HG03108 (cell line): ENCODE data around the gene TPGS1.

Experiments
- ATAC-seq: cut with Tn5 transposase; IDR thresholded peaks from one replicate; pipeline ENCODE4 v1.9.1; 2021; ENCODE audit warnings: moderate library complexity; ENCODE audit not compliant: unreplicated experiment

TPGS1 gene

DNA sequence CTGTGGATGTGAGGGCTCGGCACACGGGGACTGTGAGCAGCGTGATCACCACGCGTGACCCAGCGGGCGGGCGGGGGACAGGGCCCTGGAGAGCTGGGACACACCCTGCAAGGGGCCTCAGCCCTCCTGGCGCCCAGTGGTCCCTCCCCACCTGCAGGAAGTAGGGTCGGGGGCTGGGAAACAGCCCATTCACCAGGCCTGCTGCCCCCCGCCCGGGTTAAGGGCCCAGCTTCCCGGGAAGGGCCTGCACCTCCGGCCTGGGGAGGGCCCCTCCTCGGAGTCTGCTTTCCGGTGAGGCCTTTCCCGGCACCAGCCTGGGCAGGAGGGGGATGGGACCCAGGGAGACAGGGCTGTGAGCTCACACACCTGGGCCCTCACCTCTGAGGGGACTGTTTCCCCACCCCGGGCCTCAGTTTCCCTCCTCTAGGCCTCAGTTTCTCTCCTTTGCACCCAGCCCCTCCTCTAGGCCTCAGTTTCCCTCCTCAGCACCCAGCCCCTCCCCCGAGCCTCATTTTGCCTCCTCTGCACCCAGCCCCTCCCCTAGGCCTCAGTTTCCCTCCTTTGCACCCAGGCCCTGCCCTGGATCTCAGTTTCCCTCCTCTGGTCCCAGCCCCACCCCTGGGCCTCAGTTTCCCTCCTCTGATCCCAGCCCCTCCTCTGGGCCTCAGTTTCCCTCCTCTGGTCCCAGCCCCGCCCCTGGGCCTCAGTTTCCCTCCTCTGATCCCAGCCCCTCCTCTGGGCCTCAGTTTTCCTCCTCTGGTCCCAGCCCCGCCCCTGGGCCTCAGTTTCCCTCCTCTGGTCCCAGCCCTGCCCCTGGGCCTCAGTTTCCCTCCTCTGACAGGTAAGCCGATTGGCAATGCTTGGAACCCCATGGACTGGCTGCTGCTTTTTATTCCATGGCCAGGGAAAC lies 12.9 kb upstream of the TPGS1 start:
- no peak for ATAC-seq

DNA sequence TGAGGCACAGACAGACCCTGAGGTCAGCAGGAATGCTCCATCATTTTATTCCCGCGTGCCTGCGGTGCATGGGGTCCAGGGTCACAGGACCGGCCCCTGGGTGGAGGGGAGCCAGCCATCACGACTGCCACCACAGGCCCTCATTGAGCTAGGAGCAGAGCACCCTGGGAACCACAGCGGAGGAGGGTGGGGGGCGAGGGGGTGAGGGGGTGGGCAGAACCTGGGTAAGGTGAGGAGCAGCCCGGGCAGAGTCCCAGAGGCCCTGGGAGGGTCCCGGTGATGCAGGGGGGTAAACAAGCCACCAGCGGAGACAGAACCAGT lies 12.3 kb upstream of the TPGS1 start:
- no peak for ATAC-seq

DNA sequence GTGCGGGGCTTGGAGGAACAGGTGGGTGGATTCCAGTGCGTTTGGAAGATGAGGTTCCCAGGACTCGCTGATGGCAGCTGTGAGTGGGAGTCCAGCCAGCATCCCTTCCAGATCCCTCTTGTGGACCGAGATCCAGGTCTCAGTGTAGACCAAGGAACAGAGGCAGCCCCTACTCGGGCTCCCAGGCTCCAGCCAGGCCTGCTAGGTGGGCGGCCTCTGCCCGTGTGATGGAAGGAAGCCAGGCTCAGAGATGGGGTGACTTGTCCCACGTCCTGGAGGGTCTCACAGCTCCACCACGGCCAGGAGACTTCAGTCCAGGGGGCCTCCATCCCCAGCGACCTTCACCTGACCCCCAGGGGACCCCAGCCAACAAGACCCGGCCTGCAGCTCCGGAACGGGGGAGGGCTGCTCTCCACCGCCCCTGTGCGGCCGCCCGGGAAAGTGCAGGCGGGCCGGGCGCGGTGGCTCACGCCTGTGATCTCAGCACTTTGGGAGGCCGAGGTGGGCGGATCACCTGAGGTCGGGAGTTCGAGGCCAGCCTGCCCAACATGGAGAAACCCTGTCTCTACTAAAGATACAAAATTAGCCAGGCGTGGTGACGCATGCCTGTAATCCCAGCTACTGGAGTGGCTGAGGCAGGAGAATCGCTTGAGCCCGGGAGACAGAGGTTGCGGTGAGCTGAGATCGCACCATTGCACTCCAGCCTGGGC lies 11.7 kb upstream of the TPGS1 start:
- ATAC-seq, result no peak

DNA sequence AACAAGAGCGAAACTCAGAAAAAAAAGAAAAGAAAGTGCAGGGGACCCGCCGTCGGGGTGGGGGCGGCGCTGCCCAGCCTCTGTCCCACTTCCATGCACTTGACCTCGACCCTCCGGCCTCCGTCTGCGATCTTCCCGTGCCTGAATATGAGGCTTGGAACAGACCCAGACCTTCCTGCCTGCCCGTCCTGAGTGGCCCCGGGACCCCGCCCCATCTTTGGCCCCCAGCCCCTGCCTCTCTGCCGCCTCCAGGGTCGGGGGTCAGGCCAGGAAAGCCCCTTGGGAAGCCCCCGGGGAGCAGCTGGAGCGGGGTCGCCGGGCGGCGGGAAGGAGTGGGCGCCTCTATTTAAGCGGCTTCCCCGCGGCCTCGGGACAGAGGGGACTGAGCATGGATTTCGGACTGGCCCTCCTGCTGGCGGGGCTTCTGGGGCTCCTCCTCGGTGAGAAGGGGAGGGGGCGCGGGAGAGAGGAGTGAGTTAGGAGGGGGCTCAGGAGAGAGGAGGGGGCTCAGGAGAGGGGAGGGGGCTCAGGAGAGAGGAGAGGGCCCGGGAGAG lies 11.1 kb upstream of the TPGS1 start, which contains the start of gene MADCAM1:
Gene MADCAM1 (plus strand): TSS at position 375 of the 554 bp plus-strand sequence. CDS start 14 bp downstream, at position 389.
- no peak for ATAC-seq

DNA sequence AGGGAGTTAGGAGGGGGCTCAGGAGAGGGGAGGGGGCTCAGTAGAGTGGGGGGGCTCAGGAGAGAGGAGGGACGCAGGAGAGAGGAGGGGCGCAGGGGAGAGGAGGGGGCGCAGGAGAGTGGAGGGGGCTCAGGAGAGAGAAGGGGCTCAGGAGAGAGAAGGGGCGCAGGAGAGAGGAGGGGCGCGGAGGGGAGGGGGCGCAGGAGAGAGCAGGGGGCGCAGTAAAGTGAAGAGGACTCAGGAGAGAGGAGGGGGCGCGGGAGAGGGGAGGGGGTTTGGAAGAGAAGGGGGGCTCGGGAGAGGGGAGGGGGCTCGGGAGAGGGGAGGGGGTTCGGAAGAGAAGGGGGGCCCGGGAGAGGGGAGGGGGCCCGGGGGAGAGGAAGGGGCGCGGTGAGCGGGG lies 10.3 kb upstream of the TPGS1 start:
- no peak for ATAC-seq

DNA sequence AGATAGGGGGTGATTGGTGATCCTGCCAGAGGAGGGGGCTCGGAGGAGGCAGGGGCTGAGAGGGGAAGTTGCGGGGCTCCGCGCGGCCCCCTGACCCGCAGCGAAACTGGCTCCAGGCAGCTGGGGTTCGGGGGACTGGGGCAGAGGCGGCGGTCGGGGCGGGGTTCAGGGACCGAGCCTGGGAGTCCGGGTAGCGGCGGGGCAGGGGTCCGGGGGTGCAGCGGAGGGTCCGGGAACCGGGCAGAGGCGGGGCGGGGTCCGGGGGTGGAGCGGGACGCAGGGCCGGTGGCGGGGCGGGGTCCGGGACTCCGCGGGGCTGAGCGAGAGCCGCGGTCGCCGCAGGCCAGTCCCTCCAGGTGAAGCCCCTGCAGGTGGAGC lies 9.8 kb upstream of the TPGS1 start:
- ATAC-seq, result no peak

DNA sequence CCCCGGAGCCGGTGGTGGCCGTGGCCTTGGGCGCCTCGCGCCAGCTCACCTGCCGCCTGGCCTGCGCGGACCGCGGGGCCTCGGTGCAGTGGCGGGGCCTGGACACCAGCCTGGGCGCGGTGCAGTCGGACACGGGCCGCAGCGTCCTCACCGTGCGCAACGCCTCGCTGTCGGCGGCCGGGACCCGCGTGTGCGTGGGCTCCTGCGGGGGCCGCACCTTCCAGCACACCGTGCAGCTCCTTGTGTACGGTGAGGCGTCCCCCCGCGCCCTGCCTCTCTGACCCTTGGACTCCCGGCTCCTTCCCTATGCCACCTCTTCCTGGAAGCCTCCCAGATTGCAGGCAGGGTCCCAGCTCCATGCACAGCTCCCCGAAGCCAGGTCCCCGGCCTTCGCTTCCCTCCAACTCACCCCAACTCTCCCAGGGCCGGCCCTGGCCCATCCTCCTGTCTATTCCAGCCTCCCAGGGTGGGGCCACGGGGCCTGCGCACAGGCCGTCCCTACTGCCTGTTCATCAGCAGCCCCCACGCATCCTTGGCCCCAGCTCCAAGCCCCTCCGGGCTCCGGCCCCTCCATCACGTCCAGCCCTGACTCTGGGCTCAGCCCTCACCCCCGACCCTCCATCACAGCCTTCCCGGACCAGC lies 9.3 kb upstream of the TPGS1 start:
- ATAC-seq, result no peak

DNA sequence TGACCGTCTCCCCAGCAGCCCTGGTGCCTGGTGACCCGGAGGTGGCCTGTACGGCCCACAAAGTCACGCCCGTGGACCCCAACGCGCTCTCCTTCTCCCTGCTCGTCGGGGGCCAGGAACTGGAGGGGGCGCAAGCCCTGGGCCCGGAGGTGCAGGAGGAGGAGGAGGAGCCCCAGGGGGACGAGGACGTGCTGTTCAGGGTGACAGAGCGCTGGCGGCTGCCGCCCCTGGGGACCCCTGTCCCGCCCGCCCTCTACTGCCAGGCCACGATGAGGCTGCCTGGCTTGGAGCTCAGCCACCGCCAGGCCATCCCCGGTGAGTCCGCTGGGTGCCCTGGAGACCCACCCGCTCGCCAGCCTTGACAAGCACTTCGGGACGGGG lies 8.8 kb upstream of the TPGS1 start:
- ATAC-seq, result no peak

DNA sequence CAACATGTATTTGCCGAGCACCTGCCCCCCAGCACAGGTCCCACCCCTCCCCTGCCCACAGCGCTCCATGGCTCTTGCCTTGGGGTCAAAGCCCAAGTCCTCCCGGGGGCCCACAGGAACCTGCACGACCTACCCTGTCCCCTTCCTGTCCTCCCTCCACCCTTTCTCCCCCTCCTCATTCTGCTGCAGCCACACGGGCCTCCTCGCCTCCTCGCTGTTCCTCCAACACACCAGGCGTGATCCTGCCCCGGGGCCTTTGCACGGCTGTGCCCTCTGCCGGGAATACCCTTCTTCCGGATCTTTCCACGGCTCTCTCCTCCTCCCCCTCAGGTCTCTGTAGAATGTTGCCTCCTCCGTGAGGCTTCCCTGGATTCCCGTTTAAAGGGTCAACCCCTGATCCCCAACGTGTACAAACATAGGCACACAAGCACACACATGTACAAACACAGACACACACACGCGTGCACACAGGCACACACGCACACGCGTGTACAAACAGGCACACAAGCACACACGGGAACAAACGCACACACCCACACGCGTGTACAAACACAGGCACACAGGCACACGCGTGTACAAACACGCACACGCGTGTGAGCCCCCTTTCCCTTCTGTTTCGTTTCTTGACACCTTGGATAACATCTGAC lies 8.2 kb upstream of the TPGS1 start:
- ATAC-seq, result no peak

DNA sequence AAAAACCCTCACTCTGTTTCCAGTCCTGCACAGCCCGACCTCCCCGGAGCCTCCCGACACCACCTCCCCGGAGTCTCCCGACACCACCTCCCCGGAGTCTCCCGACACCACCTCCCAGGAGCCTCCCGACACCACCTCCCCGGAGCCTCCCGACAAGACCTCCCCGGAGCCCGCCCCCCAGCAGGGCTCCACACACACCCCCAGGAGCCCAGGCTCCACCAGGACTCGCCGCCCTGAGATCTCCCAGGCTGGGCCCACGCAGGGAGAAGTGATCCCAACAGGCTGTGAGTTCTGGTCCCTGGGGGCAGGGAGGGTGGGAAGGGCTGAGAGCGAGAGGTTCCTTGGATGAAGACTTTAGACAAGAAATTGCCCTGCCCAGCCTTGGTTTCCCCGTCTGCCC lies 5.7 kb upstream of the TPGS1 start:
- ATAC-seq, result no peak

DNA sequence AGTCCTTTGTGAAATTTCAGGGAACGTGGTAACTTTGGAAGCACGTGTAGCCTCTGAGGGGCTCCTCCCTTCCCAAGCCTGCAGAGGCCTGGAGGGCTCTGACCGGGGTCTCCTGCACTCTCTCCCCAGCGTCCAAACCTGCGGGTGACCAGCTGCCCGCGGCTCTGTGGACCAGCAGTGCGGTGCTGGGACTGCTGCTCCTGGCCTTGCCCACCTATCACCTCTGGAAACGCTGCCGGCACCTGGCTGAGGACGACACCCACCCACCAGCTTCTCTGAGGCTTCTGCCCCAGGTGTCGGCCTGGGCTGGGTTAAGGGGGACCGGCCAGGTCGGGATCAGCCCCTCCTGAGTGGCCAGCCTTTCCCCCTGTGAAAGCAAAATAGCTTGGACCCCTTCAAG lies 2.7 kb upstream of the TPGS1 start:
- no peak for ATAC-seq

DNA sequence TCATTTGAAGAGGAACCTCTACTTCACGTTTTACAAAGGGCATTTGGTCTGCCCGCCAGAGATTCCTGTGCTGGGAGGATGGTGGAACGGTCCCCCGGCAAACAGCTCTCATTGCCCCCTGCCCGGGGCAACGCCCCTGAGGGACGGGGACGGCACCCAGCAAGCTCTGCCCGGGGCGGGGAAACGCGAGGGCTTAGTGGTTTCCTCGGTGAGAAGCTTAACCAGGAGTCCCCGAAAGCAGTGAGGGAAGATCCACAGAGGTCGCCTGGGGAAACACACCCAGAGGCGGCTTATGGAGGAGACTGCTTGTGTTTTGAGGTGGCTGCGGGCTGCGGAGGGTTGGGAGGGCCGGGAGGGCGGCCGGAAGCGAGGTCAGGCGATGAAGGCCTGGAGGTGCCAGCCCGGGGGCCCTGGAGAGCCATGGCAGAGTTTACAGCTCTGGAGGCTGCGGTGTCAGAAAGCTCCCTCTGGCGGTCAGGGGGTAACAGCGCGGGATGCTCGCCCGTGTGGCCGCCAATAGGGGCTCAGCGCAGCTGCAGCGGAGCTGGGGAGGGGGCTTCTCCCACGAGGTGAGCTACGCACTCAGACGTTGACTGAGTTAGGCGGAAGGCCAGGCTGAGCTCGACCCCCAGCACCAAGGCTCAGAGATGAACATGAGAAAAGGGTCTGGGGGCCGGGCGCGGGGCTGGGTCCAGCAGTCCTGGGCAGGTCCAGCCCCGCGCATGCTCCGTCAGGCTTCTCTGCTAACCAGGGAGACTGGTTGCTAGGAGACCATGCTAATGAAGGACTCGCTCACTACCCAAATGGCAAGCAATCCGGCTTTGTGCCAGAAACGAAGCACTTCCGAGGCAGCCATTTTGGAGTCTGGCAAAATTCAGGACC lies 652 bp upstream of the TPGS1 start:
- peak; percentile 53 for ATAC-seq

DNA sequence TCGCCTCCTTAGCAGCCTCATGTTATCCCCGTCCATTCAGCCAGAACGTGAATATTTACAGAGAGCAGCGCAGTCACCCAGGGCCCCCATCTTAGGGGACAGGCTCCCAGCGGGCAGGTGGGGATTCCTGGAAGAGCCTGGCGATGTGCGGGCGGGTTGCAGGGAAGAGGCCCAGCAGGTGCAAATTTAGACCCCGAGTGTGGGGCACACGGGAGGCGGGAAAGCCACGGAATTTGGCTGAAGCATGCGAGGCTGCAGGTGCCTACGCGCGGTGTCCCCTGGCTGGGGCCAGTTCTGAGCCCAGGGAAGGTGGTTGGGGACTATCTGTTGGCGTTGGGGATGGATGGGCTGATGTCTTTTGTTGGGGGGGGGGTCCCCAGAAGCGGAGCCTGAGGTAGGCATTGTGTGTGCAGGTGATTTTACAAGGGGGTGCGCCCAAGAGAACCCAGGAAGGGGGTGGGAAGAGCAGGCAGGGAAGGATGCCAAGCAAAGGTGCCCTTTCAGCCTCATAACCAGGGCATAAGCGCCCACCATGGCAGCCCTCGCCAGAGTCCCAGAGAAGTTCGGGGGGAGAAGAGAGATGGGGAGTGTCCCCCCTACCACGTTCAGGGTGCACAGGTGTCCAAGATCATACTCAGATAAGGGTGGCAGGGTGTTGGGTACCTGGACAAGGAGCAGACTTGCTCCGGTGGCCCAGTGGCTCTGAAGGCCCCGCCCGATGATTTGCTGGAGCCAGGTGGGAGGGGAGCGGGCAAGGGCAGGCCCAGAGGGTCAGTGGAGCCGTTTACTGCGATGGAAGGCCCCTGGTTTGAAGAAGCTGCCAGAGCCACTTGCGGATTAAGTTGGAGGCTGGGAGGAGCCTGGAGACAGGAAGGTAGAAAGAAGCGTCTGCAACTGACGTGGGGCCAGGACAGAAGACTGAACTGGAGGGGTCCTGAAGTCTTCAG lies 1.2 kb downstream of the TPGS1 start:
- ATAC-seq, result no peak

DNA sequence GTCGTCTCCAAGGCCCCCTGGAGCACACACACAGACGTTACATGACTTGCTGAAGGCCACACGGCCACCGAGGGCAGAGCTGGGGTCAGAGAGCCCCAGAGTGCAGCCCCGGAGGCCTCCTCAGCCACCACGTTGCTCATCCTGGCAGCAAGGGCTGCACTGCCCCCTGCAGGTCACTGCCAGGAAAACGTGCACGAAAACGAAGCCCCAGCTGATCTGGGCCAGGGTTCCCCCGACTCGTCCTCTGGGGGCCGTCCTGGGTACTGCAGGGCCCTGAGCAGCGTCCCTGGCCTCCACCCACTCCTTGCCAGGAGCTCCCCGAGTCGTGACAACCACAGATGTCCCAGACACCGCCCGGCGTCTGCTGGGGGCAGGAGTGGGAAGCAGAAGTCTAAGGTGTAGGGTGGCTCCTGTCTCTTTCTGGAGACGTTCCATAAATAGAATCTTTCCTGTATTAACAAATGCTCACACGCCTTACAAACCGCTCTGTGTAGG lies 3.4 kb downstream of the TPGS1 start:
- ATAC-seq, result peak; percentile 24

DNA sequence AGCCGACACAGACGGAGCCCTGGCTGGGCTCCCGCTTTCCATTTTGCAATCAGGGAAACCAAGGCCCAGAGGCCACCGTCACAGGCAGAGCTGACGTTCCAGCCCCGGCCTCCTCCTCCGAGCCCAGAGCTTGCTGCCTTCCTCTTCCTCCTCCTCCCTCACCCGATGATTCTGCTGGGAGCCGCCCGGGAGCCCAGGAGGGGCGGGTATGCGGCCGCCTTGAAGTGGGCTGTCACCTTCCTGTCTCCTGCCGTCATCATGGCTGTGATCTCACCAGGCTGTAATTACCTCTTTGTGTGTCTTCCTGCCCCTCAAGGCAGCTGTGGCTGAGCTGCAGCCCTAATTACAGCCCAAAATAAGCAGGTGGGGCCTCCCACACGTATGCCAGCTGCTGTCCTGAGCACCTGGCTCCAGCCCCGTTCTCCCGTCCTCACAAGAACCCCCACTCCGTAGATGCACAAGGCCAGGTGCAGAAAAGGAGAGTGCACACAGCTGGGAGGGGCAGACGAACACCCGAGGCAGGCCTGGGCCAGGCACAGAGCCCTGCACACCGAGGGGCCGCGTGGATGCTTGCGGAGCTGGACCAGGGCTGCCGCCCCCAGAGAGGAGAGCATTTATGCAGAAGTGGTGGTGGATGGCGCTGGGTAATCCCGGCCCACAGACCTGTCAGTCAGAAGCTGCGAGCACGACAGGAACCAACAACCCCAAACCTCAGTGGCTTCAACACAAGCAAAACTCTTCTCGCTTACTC lies 4.0 kb downstream of the TPGS1 start:
- ATAC-seq, result no peak

DNA sequence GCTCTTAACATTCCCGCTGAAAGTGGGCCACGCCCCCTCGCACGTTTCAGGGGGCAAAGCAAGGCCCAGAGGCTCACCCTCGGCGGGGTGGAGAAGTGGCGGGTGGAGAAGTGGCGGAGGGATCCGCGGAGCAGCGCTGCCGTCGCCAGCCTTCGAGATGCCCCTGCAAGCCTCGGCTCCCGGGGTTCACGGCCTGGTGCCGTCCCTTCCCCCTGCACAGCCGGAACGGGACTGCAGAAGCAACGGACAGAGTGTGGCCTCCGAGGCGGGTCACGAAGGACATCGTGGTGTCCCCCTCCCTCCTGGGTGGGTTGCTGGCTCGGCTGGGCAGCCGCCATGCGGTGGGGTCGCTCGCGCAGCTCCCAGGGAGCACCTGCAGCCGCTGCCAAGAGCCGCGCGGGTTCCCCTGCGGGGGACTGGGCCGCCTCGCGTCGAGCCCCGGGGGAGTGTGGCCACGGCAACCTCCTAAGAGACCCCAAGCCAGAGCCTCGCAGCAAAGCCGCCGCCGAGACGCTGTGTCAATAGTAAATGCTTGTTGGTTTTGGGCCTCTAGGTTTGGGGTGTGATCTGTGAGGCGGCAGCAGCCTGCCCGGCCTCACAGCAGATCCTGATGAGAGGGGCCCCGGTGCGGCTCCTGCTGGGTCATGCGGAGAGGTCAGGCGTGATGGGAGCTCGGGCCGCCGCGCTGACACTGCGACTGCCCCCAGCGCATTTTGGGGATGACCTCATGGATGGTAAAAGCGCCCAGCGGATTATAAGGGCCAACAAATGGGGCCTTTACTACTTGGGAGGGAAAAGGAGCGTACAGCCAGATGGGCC lies 5.5 kb downstream of the TPGS1 start:
- ATAC-seq, result no peak
